ENCODE data around the gene LAMC3. TPM values are rescaled to one million over a fixed set of nuclear protein-coding genes. Genes with fewer than 3 reads are reported as not detected.

Gene LAMC3
- total RNA-seq, 1 donor from 2014 or later: 0.20 TPM

GRCh38 chr9:131126059-131126426 is 117.1 kb downstream of the LAMC3 start:
- no peak for FAIRE-seq
- Histone ChIP-seq H3K4me2 (ENCODE audit: low read length) (peak overlapping the region; percentile 85), H3K9me3 (ENCODE audit: insufficient read depth, low read depth, low read length) (no peaks in the 10 kb centered on the region), H3K4me1 (ENCODE audit: insufficient read depth, low read length) (peaks cover 11% of the 10 kb centered on the region), H3K27ac (ENCODE audit: low read depth, low read length) (peak overlapping the region; percentile 72), H2AFZ (ENCODE audit: low read depth, low read length) (peak overlapping the region; percentile 88), H3K9ac (ENCODE audit: low read length) (peak overlapping the region; percentile 91), H3K36me3 (ENCODE audit: insufficient read depth, low read length) (peaks cover 24% of the 10 kb centered on the region), H3K4me3 (ENCODE audit: insufficient read depth, low read depth, low read length) (peak overlapping the region; percentile 84), H4K20me1 (ENCODE audit: insufficient read depth, low read length) (peaks cover 7% of the 10 kb centered on the region), H3K27me3 (ENCODE audit: insufficient read depth, low read length) (no peaks in the 10 kb centered on the region), H3K79me2 (ENCODE audit: insufficient read depth, low read length) (peaks cover 32% of the 10 kb centered on the region)
- DNase-seq (ENCODE audit: low read depth): no peak
- Mint-ChIP-seq H3K27ac (ENCODE audit: unreplicated experiment) (peak overlapping the region; percentile 89), H3K27me3 (ENCODE audit: low read depth, unreplicated experiment) (no peaks in the 10 kb centered on the region), H3K4me3 (ENCODE audit: unreplicated experiment) (peak overlapping the region; percentile 98), H3K36me3 (ENCODE audit: low read depth, unreplicated experiment) (no peaks in the 10 kb centered on the region), H3K9me3 (ENCODE audit: unreplicated experiment) (peaks cover 2% of the 10 kb centered on the region), H3K4me1 (ENCODE audit: low read depth, unreplicated experiment) (peaks cover 4% of the 10 kb centered on the region)
- TF ChIP-seq EZH2 (IDR thresholded peaks at IDR 0.05; ENCODE audit: insufficient read depth, low read length) (no peak), CTCF (IDR thresholded peaks at IDR 0.05; ENCODE audit: insufficient read depth, low read depth, low read length) (no peak)

- DNase-seq (ENCODE audit: low read depth) (no peak), FAIRE-seq (no peak)
- Histone ChIP-seq H3K4me3 (ENCODE audit: insufficient read depth, low read depth, low read length) (no peak overlapping the region), H3K9ac (ENCODE audit: low read length) (no peak overlapping the region), H2AFZ (ENCODE audit: low read depth, low read length) (no peak overlapping the region), H4K20me1 (ENCODE audit: insufficient read depth, low read length) (peaks cover 11% of the 10 kb centered on the region), H3K27me3 (ENCODE audit: insufficient read depth, low read length) (no peaks in the 10 kb centered on the region), H3K9me3 (ENCODE audit: insufficient read depth, low read depth, low read length) (no peaks in the 10 kb centered on the region), H3K79me2 (ENCODE audit: insufficient read depth, low read length) (peaks cover 36% of the 10 kb centered on the region), H3K27ac (ENCODE audit: low read depth, low read length) (no peak overlapping the region), H3K36me3 (ENCODE audit: insufficient read depth, low read length) (peaks cover 36% of the 10 kb centered on the region), H3K4me1 (ENCODE audit: insufficient read depth, low read length) (peaks cover 11% of the 10 kb centered on the region), H3K4me2 (ENCODE audit: low read length) (no peak overlapping the region)
- Mint-ChIP-seq H3K36me3 (ENCODE audit: low read depth, unreplicated experiment) (peaks cover 3% of the 10 kb centered on the region), H3K27ac (ENCODE audit: unreplicated experiment) (no peak overlapping the region), H3K4me3 (ENCODE audit: unreplicated experiment) (no peak overlapping the region), H3K4me1 (ENCODE audit: low read depth, unreplicated experiment) (peaks cover 4% of the 10 kb centered on the region), H3K9me3 (ENCODE audit: unreplicated experiment) (no peaks in the 10 kb centered on the region), H3K27me3 (ENCODE audit: low read depth, unreplicated experiment) (no peaks in the 10 kb centered on the region)
- TF ChIP-seq CTCF (IDR thresholded peaks at IDR 0.05; ENCODE audit: insufficient read depth, low read depth, low read length) (no peak), EZH2 (IDR thresholded peaks at IDR 0.05; ENCODE audit: insufficient read depth, low read length) (no peak)
Observed at GRCh38 chr9:131129183-131129582, 120.2 kb downstream of the LAMC3 start.

DNA sequence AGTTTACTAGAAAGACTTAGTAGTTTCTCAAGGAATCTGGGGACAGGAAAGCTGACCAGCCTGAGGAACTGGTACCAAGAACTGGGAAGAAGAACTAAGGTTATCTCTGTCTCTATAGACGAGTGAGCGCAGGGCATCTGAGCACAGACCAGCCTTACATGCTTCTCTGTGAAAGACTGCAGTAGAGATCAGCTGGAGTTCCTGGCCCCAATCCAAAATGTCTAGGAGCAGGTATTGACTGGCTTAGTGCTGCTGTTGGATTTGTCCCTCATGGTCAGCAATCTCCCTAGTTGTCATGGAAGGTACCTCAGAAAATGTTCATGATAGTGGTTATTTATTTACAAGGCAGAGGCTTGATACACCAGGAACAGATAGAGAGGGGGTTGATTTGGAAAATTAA is 129.7 kb downstream of the LAMC3 start:
- no peak overlapping the region for H3K9ac ChIP-seq (ENCODE audit: low read length)
- DNase-seq (ENCODE audit: low read depth) (no peak), FAIRE-seq (no peak)
- H3K4me3 ChIP-seq (ENCODE audit: insufficient read depth, low read depth, low read length): no peak overlapping the region
- H3K4me1 ChIP-seq (ENCODE audit: insufficient read depth, low read length): no peaks in the 10 kb centered on the region
- TF ChIP-seq EZH2 (IDR thresholded peaks at IDR 0.05; ENCODE audit: insufficient read depth, low read length): no peak
- TF ChIP-seq CTCF (IDR thresholded peaks at IDR 0.05; ENCODE audit: insufficient read depth, low read depth, low read length): no peak
- H3K27me3 ChIP-seq (ENCODE audit: insufficient read depth, low read length): no peaks in the 10 kb centered on the region
- peaks cover 67% of the 10 kb centered on the region for H3K36me3 ChIP-seq (ENCODE audit: insufficient read depth, low read length)
- no peak overlapping the region for H3K4me2 ChIP-seq (ENCODE audit: low read length)
- H2AFZ ChIP-seq (ENCODE audit: low read depth, low read length): no peak overlapping the region
- H3K27me3 Mint-ChIP-seq (ENCODE audit: low read depth, unreplicated experiment): no peaks in the 10 kb centered on the region
- no peaks in the 10 kb centered on the region for H3K4me1 Mint-ChIP-seq (ENCODE audit: low read depth, unreplicated experiment)
- H3K9me3 ChIP-seq (ENCODE audit: insufficient read depth, low read depth, low read length): no peaks in the 10 kb centered on the region
- H3K36me3 Mint-ChIP-seq (ENCODE audit: low read depth, unreplicated experiment): peaks cover 6% of the 10 kb centered on the region
- H4K20me1 ChIP-seq (ENCODE audit: insufficient read depth, low read length): peaks cover 6% of the 10 kb centered on the region
- no peak overlapping the region for H3K4me3 Mint-ChIP-seq (ENCODE audit: unreplicated experiment)
- no peak overlapping the region for H3K27ac Mint-ChIP-seq (ENCODE audit: unreplicated experiment)
- H3K27ac ChIP-seq (ENCODE audit: low read depth, low read length): no peak overlapping the region
- H3K9me3 Mint-ChIP-seq (ENCODE audit: unreplicated experiment): no peaks in the 10 kb centered on the region
- no peaks in the 10 kb centered on the region for H3K79me2 ChIP-seq (ENCODE audit: insufficient read depth, low read length)

All from astrocyte (in vitro differentiated cells and primary cell).